ENCODE results near the gene DHRS9. TPM values are rescaled to one million over a fixed set of nuclear protein-coding genes. Genes with fewer than 3 reads are reported as not detected.
A peak's percentile ranks its signal among the peaks of the same experiment; 100 is the strongest.

DHRS9 gene
- total and polyA plus RNA-seq, 9 of the 15 experiments (the other 6 are each of a cell fraction or from before 2014, with no cell fraction given), result 0.27 to 1.7 (median 0.69) TPM

GRCh38 chr2:169072163-169072925 is 3.0 kb downstream of the DHRS9 start (continued):
- TF ChIP-seq CBX3 (IDR thresholded peaks at IDR 0.05; ENCODE audit: borderline replicate concordance in 1 of 2, low read length in 2 of 2) (0 out of 3 replicates have a peak, but pooled peaks of 1 of the 2 experiments have one; percentile 62), SNRNP70 (optimal IDR thresholded peaks at IDR 0.05; ENCODE audit: low read depth, low read length) (no peak), IRF9 (tag; IDR thresholded peaks at IDR 0.05) (no peak), RBM39 (optimal IDR thresholded peaks at IDR 0.05; ENCODE audit: low read depth, low read length) (no peak), NEUROD1 (IDR thresholded peaks at IDR 0.05; ENCODE audit: borderline replicate concordance, low read depth, low read length, partially characterized antibody) (no peak), WHSC1 (IDR thresholded peaks at IDR 0.05; ENCODE audit: low read length) (no peak), FOXA3 (CRISPR knock-in tag; conservative IDR thresholded peaks at IDR 0.05 in 1 of 2, IDR thresholded peaks at IDR 0.05 in 1 of 2) (no peak; a peak in 1 of 4 replicates), RCOR1 (IDR thresholded peaks at IDR 0.05; ENCODE audit: borderline replicate concordance in 1 of 2, low read depth in 2 of 2, low read length in 2 of 2) (peak; percentile 42 to 81; a peak in 2 of 4 replicates), SIX5 (IDR thresholded peaks at IDR 0.05; ENCODE audit: borderline replicate concordance in 1 of 2, insufficient read depth in 1 of 2, low read depth in 1 of 2, low read length in 2 of 2) (no peak), ZKSCAN1 (IDR thresholded peaks at IDR 0.05; ENCODE audit: low read depth, low read length) (no peak), ILF3 (IDR thresholded peaks at IDR 0.05; ENCODE audit: borderline replicate concordance) (no peak), MCM5 (IDR thresholded peaks at IDR 0.05; ENCODE audit: low read depth) (no peak), ZNF124 (CRISPR knock-in tag; IDR thresholded peaks at IDR 0.05) (no peak), CC2D1A (IDR thresholded peaks at IDR 0.05) (peak; percentile 69; the same call in 1 of the 2 replicates), TRIM25 (IDR thresholded peaks at IDR 0.05; ENCODE audit: borderline replicate concordance) (no peak), U2AF1 (optimal IDR thresholded peaks at IDR 0.05; ENCODE audit: low read depth, low read length) (no peak), ZNF354B (CRISPR knock-in tag; IDR thresholded peaks at IDR 0.05) (no peak), ZNF695 (CRISPR knock-in tag; IDR thresholded peaks at IDR 0.05) (no peak), CBX8 (IDR thresholded peaks at IDR 0.05; ENCODE audit: borderline replicate concordance, extremely low read depth, low read depth, low read length, poor library complexity, severe bottlenecking) (no peak), ETS1 (conservative IDR thresholded peaks at IDR 0.05; ENCODE audit: control insufficient read depth, low read depth, low read length) (no peak), TRIM28 (IDR thresholded peaks at IDR 0.05) (no peak), ZBTB34 (CRISPR knock-in tag; IDR thresholded peaks at IDR 0.05) (no peak)
